H1 (cell line): ENCODE measurements around the gene PLVAP. TPM values are rescaled to one million over a fixed set of nuclear protein-coding genes. Genes with fewer than 3 reads are reported as not detected.

Source experiments
- ASH2L ChIP-seq: fragments of 200-600, 300-600 bp; sonication (generic); IDR thresholded peaks from one replicate; pipeline ENCODE4 v1.7.1; 2017; ENCODE audit warnings: low read length
- BACH1 ChIP-seq: IDR thresholded peaks from 2 replicates; pipeline ENCODE4 v1.6.1; 2012; ENCODE audit warnings: low read length, improper control_type of control experiment
- CREB1 ChIP-seq: IDR thresholded peaks from 2 replicates; pipeline ENCODE4 v1.6.1; 2012; ENCODE audit warnings: inconsistent platforms
- EZH2 ChIP-seq: fragments of 200-600 bp; sonication (generic); IDR thresholded peaks from 2 replicates; pipeline ENCODE4 v1.7.1; 2012; ENCODE audit warnings: low read depth, mild to moderate bottlenecking, moderate library complexity, low read length, inconsistent platforms; ENCODE audit not compliant: severe bottlenecking
- JUND ChIP-seq: IDR thresholded peaks from 2 replicates; pipeline ENCODE4 v1.6.1; 2011; ENCODE audit warnings: mild to moderate bottlenecking, improper control_type of control experiment, low read length
- POLR2AphosphoS5 ChIP-seq: IDR thresholded peaks from 2 replicates; pipeline ENCODE4 v1.6.1; 2011; ENCODE audit warnings: low read depth, low read length
- SAP30 ChIP-seq: fragments of 300-600 bp; sonication (generic); IDR thresholded peaks from 2 replicates; pipeline ENCODE4 v1.7.1; 2012; ENCODE audit warnings: low read length, moderate library complexity, mild to moderate bottlenecking, inconsistent platforms; ENCODE audit not compliant: insufficient read depth, insufficient replicate concordance
- TBP ChIP-seq: IDR thresholded peaks from 2 replicates; pipeline ENCODE4 v1.6.1; 2011; ENCODE audit warnings: low read depth, low read length, improper control_type of control experiment
- polyA plus RNA-seq, 7 experiments: library from polyadenylated mRNA; depleted of rRNA in 3 of 7; stranded (reverse) in 5 of 7; unstranded in 2 of 7; fragments of >200 nt in 5 of 7; fragments of 200-250 nt in 2 of 7; gene quantifications; 1 replicate in 5 of 7; 2 replicates in 1 of 7; 4 replicates in 1 of 7; pipeline versions ENCODE4 v1.2.1 to v1.2.3, GENCODE V29; 2011 to 2013; ENCODE audit warnings: missing spikeins in 2 of 7, mixed read lengths in 2 of 7
- total RNA-seq: library from RNA; stranded (reverse); fragmentation: NEBNext Ultra II Directional; extraction: Animal tissue kit (Norgen Biotek cat#: 25700); gene quantifications from 2 replicates; pipeline ENCODE4 v1.2.1, GENCODE V29; 2021
- TF ChIP-seq, protein P1 (sequence below): IDR thresholded peaks from 2 replicates; pipeline ENCODE4 v1.6.1; 2012; ENCODE audit warnings: inconsistent platforms
- TF ChIP-seq, protein P2 (sequence below): fragments of 300-600 bp; sonication (generic); IDR thresholded peaks from 2 replicates; pipeline ENCODE4 v1.7.1; 2012; ENCODE audit warnings: low read length, moderate library complexity, mild to moderate bottlenecking, inconsistent platforms; ENCODE audit not compliant: insufficient replicate concordance

Gene PLVAP
- total and polyA plus RNA-seq, 2 of the 8 experiments (the other 6 are each of a cell fraction or from before 2014, with no cell fraction given) = 0.32 TPM; not detected in 1

DNA sequence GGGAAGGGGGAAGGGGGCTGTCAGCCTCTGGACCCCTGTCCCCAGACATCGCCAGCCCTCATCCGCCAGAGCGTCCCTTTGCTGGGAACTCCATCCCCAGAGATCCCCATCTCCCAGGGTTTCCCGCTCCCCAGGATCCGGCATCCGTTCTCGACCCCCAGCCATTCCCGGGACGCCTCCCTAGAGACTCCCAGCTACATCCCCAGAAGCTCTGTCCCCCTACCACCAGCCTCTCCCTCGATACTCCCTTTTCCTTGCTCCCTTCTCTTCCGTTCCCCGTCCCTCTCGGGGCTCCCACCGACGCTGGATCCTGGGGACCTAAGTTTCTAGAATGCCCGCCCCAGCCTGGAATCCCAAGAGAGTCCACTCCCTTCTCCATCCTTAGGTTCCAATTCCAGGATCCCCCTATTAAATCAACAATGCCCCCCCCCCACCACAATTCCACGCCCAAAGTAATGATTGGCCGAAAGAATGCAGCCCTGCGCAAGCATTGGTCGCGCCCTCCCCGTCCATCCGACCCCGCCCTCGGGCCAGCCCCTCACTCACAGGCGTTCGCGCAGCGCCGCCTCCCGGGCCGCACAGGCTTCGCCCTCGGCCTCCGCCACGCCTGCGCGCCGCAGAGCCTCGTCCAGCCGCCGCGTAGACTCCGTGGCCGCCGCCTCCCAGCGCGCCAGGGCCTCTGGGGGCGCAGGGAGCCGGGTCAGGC, 13.7 kb upstream of the PLVAP start (continued):
- TF ChIP-seq EZH2 (no peak), TBP (0 out of 2 replicates have a peak, but pooled peaks have one; percentile 33), CREB1 (peak; percentile 37; the same call in 1 of the 2 replicates), JUND (no peak), BACH1 (peak; percentile 32; the same call in 1 of the 2 replicates), ASH2L (peak; percentile 67), SAP30 (no peak), POLR2AphosphoS5 (no peak)
- TF ChIP-seq, protein P1, sequence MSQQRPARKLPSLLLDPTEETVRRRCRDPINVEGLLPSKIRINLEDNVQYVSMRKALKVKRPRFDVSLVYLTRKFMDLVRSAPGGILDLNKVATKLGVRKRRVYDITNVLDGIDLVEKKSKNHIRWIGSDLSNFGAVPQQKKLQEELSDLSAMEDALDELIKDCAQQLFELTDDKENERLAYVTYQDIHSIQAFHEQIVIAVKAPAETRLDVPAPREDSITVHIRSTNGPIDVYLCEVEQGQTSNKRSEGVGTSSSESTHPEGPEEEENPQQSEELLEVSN = peak; percentile 6; the same call in 1 of the 2 replicates
- TF ChIP-seq, protein P2, sequence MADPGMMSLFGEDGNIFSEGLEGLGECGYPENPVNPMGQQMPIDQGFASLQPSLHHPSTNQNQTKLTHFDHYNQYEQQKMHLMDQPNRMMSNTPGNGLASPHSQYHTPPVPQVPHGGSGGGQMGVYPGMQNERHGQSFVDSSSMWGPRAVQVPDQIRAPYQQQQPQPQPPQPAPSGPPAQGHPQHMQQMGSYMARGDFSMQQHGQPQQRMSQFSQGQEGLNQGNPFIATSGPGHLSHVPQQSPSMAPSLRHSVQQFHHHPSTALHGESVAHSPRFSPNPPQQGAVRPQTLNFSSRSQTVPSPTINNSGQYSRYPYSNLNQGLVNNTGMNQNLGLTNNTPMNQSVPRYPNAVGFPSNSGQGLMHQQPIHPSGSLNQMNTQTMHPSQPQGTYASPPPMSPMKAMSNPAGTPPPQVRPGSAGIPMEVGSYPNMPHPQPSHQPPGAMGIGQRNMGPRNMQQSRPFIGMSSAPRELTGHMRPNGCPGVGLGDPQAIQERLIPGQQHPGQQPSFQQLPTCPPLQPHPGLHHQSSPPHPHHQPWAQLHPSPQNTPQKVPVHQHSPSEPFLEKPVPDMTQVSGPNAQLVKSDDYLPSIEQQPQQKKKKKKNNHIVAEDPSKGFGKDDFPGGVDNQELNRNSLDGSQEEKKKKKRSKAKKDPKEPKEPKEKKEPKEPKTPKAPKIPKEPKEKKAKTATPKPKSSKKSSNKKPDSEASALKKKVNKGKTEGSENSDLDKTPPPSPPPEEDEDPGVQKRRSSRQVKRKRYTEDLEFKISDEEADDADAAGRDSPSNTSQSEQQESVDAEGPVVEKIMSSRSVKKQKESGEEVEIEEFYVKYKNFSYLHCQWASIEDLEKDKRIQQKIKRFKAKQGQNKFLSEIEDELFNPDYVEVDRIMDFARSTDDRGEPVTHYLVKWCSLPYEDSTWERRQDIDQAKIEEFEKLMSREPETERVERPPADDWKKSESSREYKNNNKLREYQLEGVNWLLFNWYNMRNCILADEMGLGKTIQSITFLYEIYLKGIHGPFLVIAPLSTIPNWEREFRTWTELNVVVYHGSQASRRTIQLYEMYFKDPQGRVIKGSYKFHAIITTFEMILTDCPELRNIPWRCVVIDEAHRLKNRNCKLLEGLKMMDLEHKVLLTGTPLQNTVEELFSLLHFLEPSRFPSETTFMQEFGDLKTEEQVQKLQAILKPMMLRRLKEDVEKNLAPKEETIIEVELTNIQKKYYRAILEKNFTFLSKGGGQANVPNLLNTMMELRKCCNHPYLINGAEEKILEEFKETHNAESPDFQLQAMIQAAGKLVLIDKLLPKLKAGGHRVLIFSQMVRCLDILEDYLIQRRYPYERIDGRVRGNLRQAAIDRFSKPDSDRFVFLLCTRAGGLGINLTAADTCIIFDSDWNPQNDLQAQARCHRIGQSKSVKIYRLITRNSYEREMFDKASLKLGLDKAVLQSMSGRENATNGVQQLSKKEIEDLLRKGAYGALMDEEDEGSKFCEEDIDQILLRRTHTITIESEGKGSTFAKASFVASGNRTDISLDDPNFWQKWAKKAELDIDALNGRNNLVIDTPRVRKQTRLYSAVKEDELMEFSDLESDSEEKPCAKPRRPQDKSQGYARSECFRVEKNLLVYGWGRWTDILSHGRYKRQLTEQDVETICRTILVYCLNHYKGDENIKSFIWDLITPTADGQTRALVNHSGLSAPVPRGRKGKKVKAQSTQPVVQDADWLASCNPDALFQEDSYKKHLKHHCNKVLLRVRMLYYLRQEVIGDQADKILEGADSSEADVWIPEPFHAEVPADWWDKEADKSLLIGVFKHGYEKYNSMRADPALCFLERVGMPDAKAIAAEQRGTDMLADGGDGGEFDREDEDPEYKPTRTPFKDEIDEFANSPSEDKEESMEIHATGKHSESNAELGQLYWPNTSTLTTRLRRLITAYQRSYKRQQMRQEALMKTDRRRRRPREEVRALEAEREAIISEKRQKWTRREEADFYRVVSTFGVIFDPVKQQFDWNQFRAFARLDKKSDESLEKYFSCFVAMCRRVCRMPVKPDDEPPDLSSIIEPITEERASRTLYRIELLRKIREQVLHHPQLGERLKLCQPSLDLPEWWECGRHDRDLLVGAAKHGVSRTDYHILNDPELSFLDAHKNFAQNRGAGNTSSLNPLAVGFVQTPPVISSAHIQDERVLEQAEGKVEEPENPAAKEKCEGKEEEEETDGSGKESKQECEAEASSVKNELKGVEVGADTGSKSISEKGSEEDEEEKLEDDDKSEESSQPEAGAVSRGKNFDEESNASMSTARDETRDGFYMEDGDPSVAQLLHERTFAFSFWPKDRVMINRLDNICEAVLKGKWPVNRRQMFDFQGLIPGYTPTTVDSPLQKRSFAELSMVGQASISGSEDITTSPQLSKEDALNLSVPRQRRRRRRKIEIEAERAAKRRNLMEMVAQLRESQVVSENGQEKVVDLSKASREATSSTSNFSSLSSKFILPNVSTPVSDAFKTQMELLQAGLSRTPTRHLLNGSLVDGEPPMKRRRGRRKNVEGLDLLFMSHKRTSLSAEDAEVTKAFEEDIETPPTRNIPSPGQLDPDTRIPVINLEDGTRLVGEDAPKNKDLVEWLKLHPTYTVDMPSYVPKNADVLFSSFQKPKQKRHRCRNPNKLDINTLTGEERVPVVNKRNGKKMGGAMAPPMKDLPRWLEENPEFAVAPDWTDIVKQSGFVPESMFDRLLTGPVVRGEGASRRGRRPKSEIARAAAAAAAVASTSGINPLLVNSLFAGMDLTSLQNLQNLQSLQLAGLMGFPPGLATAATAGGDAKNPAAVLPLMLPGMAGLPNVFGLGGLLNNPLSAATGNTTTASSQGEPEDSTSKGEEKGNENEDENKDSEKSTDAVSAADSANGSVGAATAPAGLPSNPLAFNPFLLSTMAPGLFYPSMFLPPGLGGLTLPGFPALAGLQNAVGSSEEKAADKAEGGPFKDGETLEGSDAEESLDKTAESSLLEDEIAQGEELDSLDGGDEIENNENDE = no peak
